MV-4-11 (cell line): Measurements from ENCODE around the gene TGM6.

Experiments used
- DNase-seq: peaks from one replicate; lab custom pipeline; 2025; lab: John Stamatoyannopoulos, UW

The TGM6 gene

GRCh38 chr20:2458919-2459499 lies 78.3 kb downstream of the TGM6 start:
- no peak for DNase-seq

- DNase-seq = no peak
These were observed 79.5 kb downstream of the TGM6 start for GRCh38 chr20:2459981-2460751.

- peak; percentile 36 for DNase-seq
These were observed 80.2 kb downstream of the TGM6 start for GRCh38 chr20:2460752-2461424.

GRCh38 chr20:2462484-2462883 lies 81.8 kb downstream of the TGM6 start:
- DNase-seq = no peak

- DNase-seq = no peak
These were observed 83.1 kb downstream of the TGM6 start for GRCh38 chr20:2463616-2464365.

GRCh38 chr20:2465100-2465499 lies 84.4 kb downstream of the TGM6 start:
- DNase-seq = peak; percentile 21

GRCh38 chr20:2467412-2467811 lies 86.7 kb downstream of the TGM6 start:
- DNase-seq = no peak

- no peak for DNase-seq
These were observed 88.1 kb downstream of the TGM6 start for GRCh38 chr20:2468581-2469407.

GRCh38 chr20:2469991-2470422 lies 89.3 kb downstream of the TGM6 start:
- peak; percentile 44 for DNase-seq

- peak; percentile 99 for DNase-seq
These were observed 89.9 kb downstream of the TGM6 start, which contains the start of gene SNRPB for GRCh38 chr20:2470423-2471193. SNRPB (minus strand) TSS chr20:2470789; CDS start chr20:2470690, 99 bp downstream.

GRCh38 chr20:2473516-2473915 lies 92.8 kb downstream of the TGM6 start:
- DNase-seq = no peak

- DNase-seq = no peak
These were observed 95.4 kb downstream of the TGM6 start for GRCh38 chr20:2475850-2476741.

GRCh38 chr20:2476742-2477615 lies 96.3 kb downstream of the TGM6 start:
- DNase-seq = no peak

- no peak for DNase-seq
These were observed 99.7 kb downstream of the TGM6 start for GRCh38 chr20:2480381-2480780.
